Endodermal cell (in vitro differentiated cells): ENCODE measurements around the gene MORN1. TPM values are rescaled to one million over a fixed set of nuclear protein-coding genes. Genes with fewer than 3 reads are reported as not detected.

ENCODE experiments used
- DNase-seq: peaks from one replicate; pipeline ENCODE4 v3.0.0-alpha.2; 2017
- H3K27ac ChIP-seq: 2 replicates; pipeline ENCODE4 v1.5.1; 2013; ENCODE audit warnings: mild to moderate bottlenecking, low read depth, low read length, moderate library complexity
- H3K27me3 ChIP-seq: 2 replicates; pipeline ENCODE4 v1.6.1; 2013; ENCODE audit warnings: mild to moderate bottlenecking, low read length, moderate library complexity; ENCODE audit not compliant: insufficient read depth, control insufficient read depth, poor library complexity, severe bottlenecking
- H3K36me3 ChIP-seq: 2 replicates; pipeline ENCODE4 v1.7.0; 2013; ENCODE audit warnings: mild to moderate bottlenecking, low read length, moderate library complexity; ENCODE audit not compliant: control insufficient read depth, insufficient read depth
- H3K4me1 ChIP-seq: one replicate; pipeline ENCODE4 v1.7.0; 2013; ENCODE audit warnings: low read length; ENCODE audit not compliant: control insufficient read depth, insufficient read depth
- H3K4me3 ChIP-seq: 2 replicates; pipeline ENCODE4 v1.5.1; 2013; ENCODE audit warnings: mild to moderate bottlenecking, low read length, moderate library complexity
- H3K9ac ChIP-seq: 2 replicates; pipeline ENCODE4 v1.6.1; 2013; ENCODE audit warnings: mild to moderate bottlenecking, low read length, moderate library complexity; ENCODE audit not compliant: poor library complexity, severe bottlenecking; ENCODE audit errors: extremely low read depth
- H3K9me3 ChIP-seq: 2 replicates; pipeline ENCODE4 v1.6.1; 2013; ENCODE audit warnings: mild to moderate bottlenecking, low read length, moderate library complexity; ENCODE audit not compliant: control insufficient read depth
- H3K27ac Mint-ChIP-seq: 2 replicates; pipeline ENCODE4 v1.8.0; 2020; ENCODE audit warnings: mixed read lengths
- H3K27me3 Mint-ChIP-seq: 2 replicates; pipeline ENCODE4 v1.8.0; 2021; ENCODE audit warnings: mild to moderate bottlenecking, mixed read lengths; ENCODE audit not compliant: insufficient read depth
- H3K36me3 Mint-ChIP-seq: 2 replicates; pipeline ENCODE4 v1.8.0; 2020; ENCODE audit warnings: low read depth, mixed read lengths
- H3K4me1 Mint-ChIP-seq: 2 replicates; pipeline ENCODE4 v1.8.0; 2020; ENCODE audit warnings: mixed read lengths
- H3K4me3 Mint-ChIP-seq: 2 replicates; pipeline ENCODE4 v1.8.0; 2020; ENCODE audit warnings: mild to moderate bottlenecking, moderate library complexity, mixed read lengths
- H3K9me3 Mint-ChIP-seq: 2 replicates; pipeline ENCODE4 v1.8.0; 2020; ENCODE audit warnings: mild to moderate bottlenecking, mixed read lengths
- CTCF ChIP-seq: fragments of 200-600 bp; sonication (generic); conservative IDR thresholded peaks from 2 replicates; pipeline ENCODE4 v1.5.0; 2021; ENCODE audit warnings: antibody characterized with exemption, mild to moderate bottlenecking
- WGBS, 2 experiments: methylation state at CpG; one replicate each; pipeline versions ENCODE4 v1.1.5 to v1.1.7; 2013; ENCODE audit warnings: missing lambda C conversion rate in 2 of 2, mixed read lengths in 1 of 2; ENCODE audit not compliant: insufficient coverage in 1 of 2, insufficient read length in 1 of 2; 5-methylcytosine and 5-hydroxymethylcytosine counted together
- total RNA-seq, 2 donors: library from RNA; stranded (reverse); fragmentation: NEBNext Ultra II Directional in 1 of 2; extraction: Animal tissue kit (Norgen Biotek cat#: 25700) in 1 of 2; gene quantifications; 2 replicates in 1 of 2; 3 replicates in 1 of 2; pipeline ENCODE4 v1.2.1, GENCODE V29; 2021

MORN1 gene
- total RNA-seq, 2 donors from 2014 or later, result 21.3 to 24.9 TPM

GRCh38 chr1:2431518-2431917, 40.2 kb upstream of the MORN1 start:
- no peaks in the 10 kb centered on the region for H3K9me3 ChIP-seq
- peaks cover 11% of the 10 kb centered on the region for H3K9me3 Mint-ChIP-seq
- no peaks in the 10 kb centered on the region for H3K4me1 ChIP-seq
- H3K27me3 ChIP-seq, result no peaks in the 10 kb centered on the region
- no peaks in the 10 kb centered on the region for H3K36me3 Mint-ChIP-seq
- 79 to 80% methylated on average over 5 to 10 of the region's 10 CpGs for WGBS, 2 experiments
- no peak overlapping the region for H3K9ac ChIP-seq
- H3K4me3 Mint-ChIP-seq, result no peak overlapping the region
- H3K4me3 ChIP-seq, result no peak overlapping the region
- no peaks in the 10 kb centered on the region for H3K36me3 ChIP-seq
- H3K27ac ChIP-seq, result no peak overlapping the region
- no peaks in the 10 kb centered on the region for H3K4me1 Mint-ChIP-seq
- TF ChIP-seq CTCF, result no peak
- H3K27ac Mint-ChIP-seq, result no peak overlapping the region
- no peak for DNase-seq
- H3K27me3 Mint-ChIP-seq, result peaks cover 3% of the 10 kb centered on the region

- H3K9ac ChIP-seq, result no peak overlapping the region
- WGBS, 2 experiments, result 90 to 91% methylated on average over 14 to 16 of the region's 16 CpGs
Measured at GRCh38 chr1:2431103-2431502, 39.7 kb upstream of the MORN1 start.

GRCh38 chr1:2430592-2430973, 39.2 kb upstream of the MORN1 start:
- no peaks in the 10 kb centered on the region for H3K27me3 ChIP-seq
- no peak overlapping the region for H3K4me3 ChIP-seq
- 90 to 93% methylated on average over 9 to 10 of the region's 10 CpGs for WGBS, 2 experiments
- Mint-ChIP-seq H3K9me3 (peaks cover 11% of the 10 kb centered on the region), H3K36me3 (no peaks in the 10 kb centered on the region), H3K4me3 (no peak overlapping the region), H3K4me1 (no peaks in the 10 kb centered on the region), H3K27ac (no peak overlapping the region), H3K27me3 (peaks cover 3% of the 10 kb centered on the region)
- no peaks in the 10 kb centered on the region for H3K9me3 ChIP-seq
- H3K4me1 ChIP-seq, result no peaks in the 10 kb centered on the region
- no peak for TF ChIP-seq CTCF
- H3K27ac ChIP-seq, result no peak overlapping the region
- no peak for DNase-seq
- H3K9ac ChIP-seq, result no peak overlapping the region
- H3K36me3 ChIP-seq, result no peaks in the 10 kb centered on the region

More at GRCh38 chr1:2431103-2431502, 39.7 kb upstream of the MORN1 start:
- Histone ChIP-seq H3K27me3 (no peaks in the 10 kb centered on the region), H3K27ac (no peak overlapping the region), H3K9me3 (no peaks in the 10 kb centered on the region), H3K36me3 (no peaks in the 10 kb centered on the region), H3K4me3 (no peak overlapping the region), H3K4me1 (no peaks in the 10 kb centered on the region)
- peaks cover 11% of the 10 kb centered on the region for H3K9me3 Mint-ChIP-seq
- DNase-seq, result no peak
- no peak overlapping the region for H3K4me3 Mint-ChIP-seq
- H3K27ac Mint-ChIP-seq, result no peak overlapping the region
- no peaks in the 10 kb centered on the region for H3K4me1 Mint-ChIP-seq
- no peak for TF ChIP-seq CTCF
- H3K27me3 Mint-ChIP-seq, result peaks cover 3% of the 10 kb centered on the region
- H3K36me3 Mint-ChIP-seq, result no peaks in the 10 kb centered on the region
